Caco-2 (cell line): Measurements from ENCODE around the gene PLD2. TPM values are rescaled to one million over a fixed set of nuclear protein-coding genes. Genes with fewer than 3 reads are reported as not detected.
A peak's percentile ranks its signal among the peaks of the same experiment; 100 is the strongest.

ENCODE experiments used
- BruUV-seq: library from RNA; stranded (reverse); fragments of 400-500 nt; replicated peaks from 2 replicates; lab custom pipeline; 2021; lab: Mats Ljungman, UMichigan
- CTCF ChIA-PET: fragments of 300-600 bp; sonication (Branson Sonifier 250); formaldehyde crosslinking; loops from one replicate; lab custom pipeline; 2022; ENCODE audit warnings: antibody characterized with exemption; lab: Charles Lee
- POLR2A ChIA-PET: fragments of 300-600 bp; sonication (Branson Sonifier 250); formaldehyde crosslinking; loops from one replicate; lab custom pipeline; 2022; ENCODE audit warnings: antibody characterized with exemption; lab: Charles Lee
- DNase-seq, 2 experiments: peaks; one replicate each; pipeline versions ENCODE4 v3.0.0 to v3.0.0-alpha.2; 2020 to 2022
- H3K27me3 ChIP-seq: replicated peaks from 2 replicates; pipeline ENCODE4 v1.6.0; 2011; ENCODE audit warnings: low read length; ENCODE audit not compliant: control insufficient read depth, insufficient read depth
- H3K36me3 ChIP-seq: 2 replicates; pipeline ENCODE4 v1.5.1; 2011; ENCODE audit warnings: low read length; ENCODE audit not compliant: control insufficient read depth, insufficient read depth
- H3K4me1 ChIP-seq: fragments of 250-450 bp; sonication (Bioruptor Pico); 2 replicates; pipeline ENCODE4 v1.5.1; 2020; ENCODE audit warnings: mild to moderate bottlenecking
- H3K4me3 ChIP-seq: 2 replicates; pipeline ENCODE4 v1.5.1; 2011; ENCODE audit warnings: low read depth, mild to moderate bottlenecking, control low read depth, low read length
- H3K9me3 ChIP-seq: fragments of 250-450 bp; sonication (Bioruptor Pico); 2 replicates; pipeline ENCODE4 v1.5.1; 2020; ENCODE audit warnings: mild to moderate bottlenecking, moderate library complexity
- H3K27ac Mint-ChIP-seq: one replicate; pipeline ENCODE4 v1.8.0; 2022; ENCODE audit warnings: mixed read lengths; ENCODE audit not compliant: unreplicated experiment
- H3K27me3 Mint-ChIP-seq: one replicate; pipeline ENCODE4 v1.8.0; 2022; ENCODE audit warnings: mixed read lengths; ENCODE audit not compliant: insufficient read depth, unreplicated experiment
- H3K36me3 Mint-ChIP-seq: one replicate; pipeline ENCODE4 v1.8.0; 2022; ENCODE audit warnings: mild to moderate bottlenecking, mixed read lengths; ENCODE audit not compliant: insufficient read depth, unreplicated experiment
- H3K4me1 Mint-ChIP-seq: one replicate; pipeline ENCODE4 v1.8.0; 2022; ENCODE audit warnings: low read depth, mixed read lengths; ENCODE audit not compliant: unreplicated experiment
- H3K4me3 Mint-ChIP-seq: one replicate; pipeline ENCODE4 v1.8.0; 2022; ENCODE audit warnings: mild to moderate bottlenecking, moderate library complexity, mixed read lengths; ENCODE audit not compliant: unreplicated experiment
- H3K9me3 Mint-ChIP-seq: one replicate; pipeline ENCODE4 v1.8.0; 2022; ENCODE audit warnings: mixed read lengths; ENCODE audit not compliant: unreplicated experiment
- CTCF ChIP-seq, 2 experiments: fragments of 200-600 bp in 1 of 2; IDR thresholded peaks; 1 replicate in 1 of 2; 2 replicates in 1 of 2; pipeline versions ENCODE4 v1.5.1 to v1.8.0; 2011 to 2022; ENCODE audit warnings: antibody characterized with exemption in 1 of 2, control low read depth in 1 of 2, inconsistent platforms in 1 of 2, low read depth in 1 of 2, low read length in 1 of 2, mild to moderate bottlenecking in 1 of 2, moderate library complexity in 1 of 2; ENCODE audit not compliant: insufficient read depth in 1 of 2, severe bottlenecking in 1 of 2, unreplicated experiment in 1 of 2
- intact Hi-C: fragments of 100-400 bp; cut with micrococcal nuclease; formaldehyde crosslinking; loops from one replicate; pipeline ENCODE4 v1.10.0; 2022; ENCODE audit not compliant: unreplicated experiment
- total RNA-seq: library from RNA; stranded (reverse); gene quantifications from 2 replicates; pipeline ENCODE4 v1.2.3, GENCODE V29; 2022

Gene PLD2
- total RNA-seq, 1 experiment from 2014 or later: 47.2 TPM

- peak overlapping the region; percentile 90 for H3K4me3 Mint-ChIP-seq
- intact Hi-C loops: loop anchor here (1.0 kb wide), 1 partner anchor 10 kb away; no protein-coding TSS in a partner anchor
- peaks cover 6% of the 10 kb centered on the region for H3K4me1 Mint-ChIP-seq
- H3K9me3 ChIP-seq: no peaks in the 10 kb centered on the region
- no peak for DNase-seq
- TSS peak; percentile 62 for BruUV-seq
- H3K9me3 Mint-ChIP-seq: no peaks in the 10 kb centered on the region
- H3K27ac Mint-ChIP-seq: peak overlapping the region; percentile 86
- no peaks in the 10 kb centered on the region for H3K27me3 Mint-ChIP-seq
- no peaks in the 10 kb centered on the region for H3K27me3 ChIP-seq
- ChIA-PET POLR2A (interaction anchor here (1.3 to 1.4 kb wide), 2 partner anchors 17 to 78 kb away, joined by 3 read pairs; partner anchors contain the start of genes ARRB2 and TM4SF5), CTCF (interaction anchor here (1.4 to 4.0 kb wide), 3 partner anchors 17 to 56 kb away, joined by 4 to 31 read pairs (median 13); partner anchors contain the start of genes MED11 and TM4SF5)
- no peaks in the 10 kb centered on the region for H3K36me3 ChIP-seq
- peaks cover 15% of the 10 kb centered on the region for H3K36me3 Mint-ChIP-seq
- no peak for TF ChIP-seq CTCF (IDR thresholded peaks at IDR 0.05; ENCODE audit: insufficient read depth in 1 of 2, low read depth in 1 of 2, low read length in 1 of 2, severe bottlenecking in 1 of 2, unreplicated experiment in 1 of 2)
- H3K4me3 ChIP-seq: peak overlapping the region; percentile 21
- peaks cover 10% of the 10 kb centered on the region for H3K4me1 ChIP-seq
Observed at GRCh38 chr17:4788159-4788806, 18.7 kb upstream of the PLD2 start.

GRCh38 chr17:4788807-4789700 is 17.9 kb upstream of the PLD2 start, which contains the start of gene GLTPD2:
TSS of gene GLTPD2 (plus strand) at chr17:4788964. CDS start at chr17:4789012, 48 bp downstream.
- Mint-ChIP-seq H3K4me3 (peak within 1 kb of the TSS; percentile 90), H3K36me3 (peaks cover 15% of the 10 kb centered on the region), H3K27me3 (no peaks in the 10 kb centered on the region), H3K27ac (peak within 1 kb of the TSS; percentile 86), H3K9me3 (no peaks in the 10 kb centered on the region), H3K4me1 (peaks cover 6% of the 10 kb centered on the region)
- intact Hi-C loops: loop anchor here (1.0 kb wide), 1 partner anchor 11 kb away; no protein-coding TSS in a partner anchor
- CTCF ChIA-PET: interaction anchor here (0.6 to 4.0 kb wide), 10 partner anchors 10 to 368 kb away, joined by 3 to 31 read pairs (median 10); partner anchors contain the start of genes ARRB2, MED11, PLD2 and SPAG7
- peaks cover 10% of the 10 kb centered on the region for H3K4me1 ChIP-seq
- no peak for TF ChIP-seq CTCF (IDR thresholded peaks at IDR 0.05; ENCODE audit: insufficient read depth in 1 of 2, low read depth in 1 of 2, low read length in 1 of 2, severe bottlenecking in 1 of 2, unreplicated experiment in 1 of 2)
- no peaks in the 10 kb centered on the region for H3K9me3 ChIP-seq
- H3K4me3 ChIP-seq: peak within 1 kb of the TSS; percentile 70
- peak; percentile 80 to 83 for DNase-seq
- POLR2A ChIA-PET: interaction anchor here (0.9 to 1.5 kb wide), 4 partner anchors 18 to 179 kb away, joined by 3 read pairs; partner anchors contain the start of genes ARRB2 and TM4SF5
- H3K27me3 ChIP-seq: no peaks in the 10 kb centered on the region
- BruUV-seq: TSS peak; percentile 88
- no peaks in the 10 kb centered on the region for H3K36me3 ChIP-seq

- Mint-ChIP-seq H3K27ac (peak overlapping the region; percentile 86), H3K9me3 (no peaks in the 10 kb centered on the region), H3K4me1 (peaks cover 6% of the 10 kb centered on the region), H3K36me3 (peaks cover 15% of the 10 kb centered on the region), H3K4me3 (peak overlapping the region; percentile 90), H3K27me3 (no peaks in the 10 kb centered on the region)
- ChIA-PET CTCF (interaction anchor here (0.6 to 4.0 kb wide), 10 partner anchors 11 to 369 kb away, joined by 3 to 31 read pairs (median 10); partner anchors contain the start of genes ARRB2, MED11, PLD2 and SPAG7), POLR2A (interaction anchor here (0.9 to 1.5 kb wide), 2 partner anchors 59 to 180 kb away, joined by 3 read pairs; no protein-coding TSS in a partner anchor)
- DNase-seq: no peak
- BruUV-seq: no TSS peak
- Histone ChIP-seq H3K4me3 (peak overlapping the region; percentile 70), H3K27me3 (no peaks in the 10 kb centered on the region), H3K9me3 (no peaks in the 10 kb centered on the region), H3K36me3 (no peaks in the 10 kb centered on the region), H3K4me1 (peaks cover 10% of the 10 kb centered on the region)
- intact Hi-C loops: no loop called here
- no peak for TF ChIP-seq CTCF (IDR thresholded peaks at IDR 0.05; ENCODE audit: insufficient read depth in 1 of 2, low read depth in 1 of 2, low read length in 1 of 2, severe bottlenecking in 1 of 2, unreplicated experiment in 1 of 2)
Observed at GRCh38 chr17:4789701-4789950, 17.3 kb upstream of the PLD2 start.
